SW 1271 (cell line): ENCODE data around the gene CHN2.
A peak's percentile ranks its signal among the peaks of the same experiment; 100 is the strongest.

Experiments used
- DNase-seq, 2 experiments: peaks; one replicate each; lab custom pipeline; 2025; lab: John Stamatoyannopoulos, UW

CHN2 gene

GRCh38 chr7:29332875-29333855, 138.6 kb downstream of the CHN2 start:
- DNase-seq, result no peak

- no peak for DNase-seq
Observed at GRCh38 chr7:29335188-29336083, 140.9 kb downstream of the CHN2 start.

- DNase-seq, result no peak
Observed at GRCh38 chr7:29337546-29338116, 143.1 kb downstream of the CHN2 start.

GRCh38 chr7:29340696-29341095, 146.1 kb downstream of the CHN2 start:
- DNase-seq, result no peak

GRCh38 chr7:29341156-29341555, 146.6 kb downstream of the CHN2 start:
- DNase-seq, result no peak

- DNase-seq, result no peak
Observed at GRCh38 chr7:29342761-29343160, 148.2 kb downstream of the CHN2 start.

- DNase-seq, result no peak
Observed at GRCh38 chr7:29343399-29343798, 148.8 kb downstream of the CHN2 start.

GRCh38 chr7:29344334-29344978, 149.9 kb downstream of the CHN2 start:
- DNase-seq, result no peak

- DNase-seq, result peak in 1 of 2 experiments; percentile 3
Observed at GRCh38 chr7:29345590-29345989, 151.0 kb downstream of the CHN2 start.

GRCh38 chr7:29346231-29346978, 151.8 kb downstream of the CHN2 start:
- no peak for DNase-seq

GRCh38 chr7:29349362-29349761, 154.8 kb downstream of the CHN2 start:
- no peak for DNase-seq

- no peak for DNase-seq
Observed at GRCh38 chr7:29350351-29350750, 155.8 kb downstream of the CHN2 start.

GRCh38 chr7:29352041-29352440, 157.5 kb downstream of the CHN2 start:
- DNase-seq, result no peak

- no peak for DNase-seq
Observed at GRCh38 chr7:29353810-29354209, 159.2 kb downstream of the CHN2 start.

GRCh38 chr7:29354340-29354739, 159.8 kb downstream of the CHN2 start:
- no peak for DNase-seq

GRCh38 chr7:29355388-29355787, 160.8 kb downstream of the CHN2 start:
- no peak for DNase-seq

GRCh38 chr7:29356631-29357030, 162.1 kb downstream of the CHN2 start:
- no peak for DNase-seq

- DNase-seq, result no peak
Observed at GRCh38 chr7:29359482-29360093, 165.0 kb downstream of the CHN2 start.

- DNase-seq, result no peak
Observed at GRCh38 chr7:29360633-29361625, 166.4 kb downstream of the CHN2 start.
